ENCODE results near the gene SLCO1B1. TPM values are rescaled to one million over a fixed set of nuclear protein-coding genes. Genes with fewer than 3 reads are reported as not detected.
"Not testable (repeated sequence)": the region's sequence is repeated elsewhere in the genome, so short reads cannot be mapped to it uniquely, and the experiment has no call there.

SLCO1B1 gene
- total RNA-seq, 2 experiments from 2014 or later: not detected

DNA sequence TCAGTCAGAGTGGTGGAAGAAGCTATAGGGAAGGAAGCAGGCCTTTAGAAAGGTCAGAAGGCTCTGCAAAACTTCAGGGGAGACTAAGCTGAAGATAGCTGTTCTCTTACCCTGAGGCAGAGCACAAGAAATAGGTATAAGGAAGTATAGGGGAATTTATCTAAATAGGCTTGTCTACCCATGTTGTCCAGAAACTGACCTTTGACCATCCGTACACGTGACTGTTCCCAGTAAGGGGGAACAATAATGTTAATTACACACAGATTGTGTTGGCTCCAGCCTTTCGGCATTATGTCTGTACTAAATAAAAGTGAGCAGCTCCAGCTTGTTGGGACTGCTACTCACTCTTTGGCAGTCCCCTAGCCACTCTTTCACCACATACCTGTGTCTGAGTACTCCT, 59.0 kb downstream of the SLCO1B1 start:
- Histone ChIP-seq H3K4me2 (ENCODE audit: low read length) (no peak overlapping the region), H3K4me1 (ENCODE audit: insufficient read depth, low read length, poor library complexity, severe bottlenecking) (no peaks in the 10 kb centered on the region), H3K27ac (ENCODE audit: low read depth, low read length, poor library complexity, severe bottlenecking) (no peak overlapping the region), H3K9me3 (ENCODE audit: low read length) (no peaks in the 10 kb centered on the region), H3K79me2 (ENCODE audit: insufficient read depth, low read depth, low read length) (no peaks in the 10 kb centered on the region), H2AFZ (ENCODE audit: low read length) (no peak overlapping the region), H4K20me1 (ENCODE audit: insufficient read depth, low read length) (no peaks in the 10 kb centered on the region), H3K4me3 (ENCODE audit: low read depth, low read length, poor library complexity, severe bottlenecking) (no peak overlapping the region), H3K36me3 (ENCODE audit: insufficient read depth, low read length) (no peaks in the 10 kb centered on the region), H3K9me2 (ENCODE audit: insufficient read depth, low read length) (no peaks in the 10 kb centered on the region)
- BruUV-seq (replicated peaks): no TSS peak
- ChIA-PET POLR2A (no interaction called here), CTCF (ENCODE audit: unreplicated experiment) (no interaction called here)
- no peak for DNase-seq (ENCODE audit: low spot score)
- intact Hi-C loops (cut with micrococcal nuclease; ENCODE audit: unreplicated experiment): no loop called here
- TF ChIP-seq, protein P1, sequence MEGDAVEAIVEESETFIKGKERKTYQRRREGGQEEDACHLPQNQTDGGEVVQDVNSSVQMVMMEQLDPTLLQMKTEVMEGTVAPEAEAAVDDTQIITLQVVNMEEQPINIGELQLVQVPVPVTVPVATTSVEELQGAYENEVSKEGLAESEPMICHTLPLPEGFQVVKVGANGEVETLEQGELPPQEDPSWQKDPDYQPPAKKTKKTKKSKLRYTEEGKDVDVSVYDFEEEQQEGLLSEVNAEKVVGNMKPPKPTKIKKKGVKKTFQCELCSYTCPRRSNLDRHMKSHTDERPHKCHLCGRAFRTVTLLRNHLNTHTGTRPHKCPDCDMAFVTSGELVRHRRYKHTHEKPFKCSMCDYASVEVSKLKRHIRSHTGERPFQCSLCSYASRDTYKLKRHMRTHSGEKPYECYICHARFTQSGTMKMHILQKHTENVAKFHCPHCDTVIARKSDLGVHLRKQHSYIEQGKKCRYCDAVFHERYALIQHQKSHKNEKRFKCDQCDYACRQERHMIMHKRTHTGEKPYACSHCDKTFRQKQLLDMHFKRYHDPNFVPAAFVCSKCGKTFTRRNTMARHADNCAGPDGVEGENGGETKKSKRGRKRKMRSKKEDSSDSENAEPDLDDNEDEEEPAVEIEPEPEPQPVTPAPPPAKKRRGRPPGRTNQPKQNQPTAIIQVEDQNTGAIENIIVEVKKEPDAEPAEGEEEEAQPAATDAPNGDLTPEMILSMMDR (conservative IDR thresholded peaks at IDR 0.05; ENCODE audit: low read length): no peak
- no peak for TF ChIP-seq EZH2phosphoT487 (IDR thresholded peaks at IDR 0.05; ENCODE audit: borderline replicate concordance, low read depth, low read length)

DNA sequence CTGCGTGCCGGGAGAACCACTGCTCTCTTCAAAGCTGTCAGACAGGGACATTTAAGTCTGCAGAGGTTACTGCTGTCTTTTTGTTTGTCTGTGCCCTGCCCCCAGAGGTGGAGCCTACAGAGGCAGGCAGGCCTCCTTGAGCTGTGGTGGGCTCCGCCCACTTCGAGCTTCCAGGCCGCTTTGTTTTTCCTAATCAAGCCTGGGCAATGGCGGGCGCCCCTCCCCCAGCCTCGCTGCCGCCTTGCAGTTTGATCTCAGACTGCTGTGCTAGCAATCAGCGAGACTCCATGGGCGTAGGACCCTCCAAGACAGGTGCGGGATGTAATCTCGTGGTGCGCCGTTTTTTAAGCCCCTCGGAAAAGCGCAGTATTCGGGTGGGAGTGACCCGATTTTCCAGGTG, 83.4 kb downstream of the SLCO1B1 start:
- CTCF ChIA-PET (ENCODE audit: unreplicated experiment); H3K9me3 ChIP-seq (ENCODE audit: low read length); H3K79me2 ChIP-seq (ENCODE audit: insufficient read depth, low read depth, low read length); POLR2A ChIA-PET; H3K4me1 ChIP-seq (ENCODE audit: insufficient read depth, low read length, poor library complexity, severe bottlenecking); DNase-seq (ENCODE audit: low spot score); H3K36me3 ChIP-seq (ENCODE audit: insufficient read depth, low read length); H2AFZ ChIP-seq (ENCODE audit: low read length); intact Hi-C loops (cut with micrococcal nuclease; ENCODE audit: unreplicated experiment); H3K9me2 ChIP-seq (ENCODE audit: insufficient read depth, low read length); H3K27ac ChIP-seq (ENCODE audit: low read depth, low read length, poor library complexity, severe bottlenecking); H3K4me2 ChIP-seq (ENCODE audit: low read length); BruUV-seq (replicated peaks); H4K20me1 ChIP-seq (ENCODE audit: insufficient read depth, low read length); H3K4me3 ChIP-seq (ENCODE audit: low read depth, low read length, poor library complexity, severe bottlenecking): not testable (repeated sequence)

DNA sequence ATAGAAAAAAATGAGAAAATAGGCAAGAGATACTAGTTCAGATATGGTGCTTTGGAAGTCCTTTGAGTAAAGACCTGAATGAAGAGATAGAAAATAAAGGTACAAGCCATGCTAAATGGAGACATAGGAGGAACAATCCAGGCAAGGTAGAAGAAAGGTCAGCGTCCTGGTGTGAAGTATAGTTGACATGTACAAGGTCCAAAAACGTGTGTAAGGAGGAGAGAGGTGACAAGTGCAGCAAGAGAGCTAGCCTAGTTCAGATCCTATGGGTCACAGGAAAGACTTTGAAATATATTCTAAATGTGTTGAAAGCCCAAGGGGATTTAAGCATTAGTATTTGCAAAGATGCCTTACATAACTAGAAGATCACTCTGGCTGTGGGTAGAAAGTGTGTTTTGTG, 88.2 kb downstream of the SLCO1B1 start:
- Histone ChIP-seq H2AFZ (ENCODE audit: low read length) (no peak overlapping the region), H3K4me2 (ENCODE audit: low read length) (no peak overlapping the region), H3K79me2 (ENCODE audit: insufficient read depth, low read depth, low read length) (no peaks in the 10 kb centered on the region), H3K4me1 (ENCODE audit: insufficient read depth, low read length, poor library complexity, severe bottlenecking) (no peaks in the 10 kb centered on the region), H3K27ac (ENCODE audit: low read depth, low read length, poor library complexity, severe bottlenecking) (no peak overlapping the region), H3K36me3 (ENCODE audit: insufficient read depth, low read length) (no peaks in the 10 kb centered on the region), H4K20me1 (ENCODE audit: insufficient read depth, low read length) (no peaks in the 10 kb centered on the region), H3K4me3 (ENCODE audit: low read depth, low read length, poor library complexity, severe bottlenecking) (no peak overlapping the region), H3K9me2 (ENCODE audit: insufficient read depth, low read length) (no peaks in the 10 kb centered on the region), H3K9me3 (ENCODE audit: low read length) (no peaks in the 10 kb centered on the region)
- DNase-seq (ENCODE audit: low spot score): no peak
- TF ChIP-seq, protein P1 (conservative IDR thresholded peaks at IDR 0.05; ENCODE audit: low read length): no peak
- TF ChIP-seq EZH2phosphoT487 (IDR thresholded peaks at IDR 0.05; ENCODE audit: borderline replicate concordance, low read depth, low read length): no peak
- POLR2A ChIA-PET: no interaction called here
- no TSS peak for BruUV-seq (replicated peaks)
- intact Hi-C loops (cut with micrococcal nuclease; ENCODE audit: unreplicated experiment): no loop called here
- CTCF ChIA-PET (ENCODE audit: unreplicated experiment): no interaction called here
